WERI-Rb-1 (cell line): ENCODE results near the gene MIGA2.
"Not testable (repeated sequence)": the region's sequence is repeated elsewhere in the genome, so short reads cannot be mapped to it uniquely, and the experiment has no call there.

ENCODE experiments used
- DNase-seq: peaks from one replicate; pipeline ENCODE4 v3.0.0-alpha.2; 2020
- H3K27ac ChIP-seq: fragments of 250-450 bp; sonication (Bioruptor Pico); 2 replicates; pipeline ENCODE4 v1.5.1; 2020; ENCODE audit warnings: mild to moderate bottlenecking, moderate library complexity
- H3K27me3 ChIP-seq: fragments of 250-450 bp; sonication (Bioruptor Pico); 2 replicates; pipeline ENCODE4 v1.5.1; 2021; ENCODE audit warnings: mild to moderate bottlenecking, low read depth, moderate library complexity; ENCODE audit not compliant: insufficient read depth, severe bottlenecking
- H3K36me3 ChIP-seq: fragments of 250-450 bp; sonication (Bioruptor Pico); 2 replicates; pipeline ENCODE4 v1.5.1; 2020; ENCODE audit warnings: mild to moderate bottlenecking, moderate library complexity
- H3K4me3 ChIP-seq: 2 replicates; pipeline ENCODE4 v1.5.1; 2011; ENCODE audit warnings: low read depth, mild to moderate bottlenecking, control low read depth, low read length
- H3K9me3 ChIP-seq: fragments of 250-450 bp; sonication (Bioruptor Pico); 2 replicates; pipeline ENCODE4 v1.5.1; 2021; ENCODE audit warnings: mild to moderate bottlenecking, moderate library complexity; ENCODE audit not compliant: severe bottlenecking
- CTCF ChIP-seq: IDR thresholded peaks from 2 replicates; pipeline ENCODE4 v1.5.1; 2011; ENCODE audit warnings: low read depth, mild to moderate bottlenecking, control low read depth, inconsistent platforms, low read length

Gene MIGA2

GRCh38 chr9:128999581-129000206 lies 36.7 kb upstream of the MIGA2 start:
- TF ChIP-seq CTCF, result no peak
- DNase-seq, result no peak
- Histone ChIP-seq H3K36me3 (peaks cover 100% of the 10 kb centered on the region), H3K27me3 (no peaks in the 10 kb centered on the region), H3K9me3 (no peaks in the 10 kb centered on the region), H3K27ac (no peak overlapping the region), H3K4me3 (no peak overlapping the region)

- Histone ChIP-seq H3K36me3 (peaks cover 100% of the 10 kb centered on the region), H3K4me3 (no peak overlapping the region), H3K9me3 (no peaks in the 10 kb centered on the region), H3K27ac (no peak overlapping the region), H3K27me3 (no peaks in the 10 kb centered on the region)
- no peak for TF ChIP-seq CTCF
- DNase-seq, result no peak
These were observed 34.7 kb upstream of the MIGA2 start for GRCh38 chr9:129001504-129002325.

GRCh38 chr9:129002992-129003391 lies 33.4 kb upstream of the MIGA2 start:
- TF ChIP-seq CTCF, result no peak
- Histone ChIP-seq H3K27ac (no peak overlapping the region), H3K9me3 (no peaks in the 10 kb centered on the region), H3K27me3 (no peaks in the 10 kb centered on the region), H3K4me3 (no peak overlapping the region), H3K36me3 (peaks cover 99% of the 10 kb centered on the region)
- peak; percentile 14 for DNase-seq

- peaks cover 98% of the 10 kb centered on the region for H3K36me3 ChIP-seq
- not testable (repeated sequence) for H3K4me3 ChIP-seq, H3K27ac ChIP-seq, DNase-seq, H3K27me3 ChIP-seq, H3K9me3 ChIP-seq
These were observed 32.3 kb upstream of the MIGA2 start for GRCh38 chr9:129004173-129004572.

- TF ChIP-seq CTCF, result no peak
- H3K27ac ChIP-seq, result peak overlapping the region; percentile 21
These were observed 31.0 kb upstream of the MIGA2 start for GRCh38 chr9:129005336-129005997.

More at GRCh38 chr9:129005336-129005997, 31.0 kb upstream of the MIGA2 start:
- Histone ChIP-seq H3K4me3 (no peak overlapping the region), H3K36me3 (peaks cover 95% of the 10 kb centered on the region), H3K27me3 (no peaks in the 10 kb centered on the region), H3K9me3 (no peaks in the 10 kb centered on the region)
- peak; percentile 51 for DNase-seq
